HEK293T (cell line): Measurements from ENCODE around the gene FGR.

Experiments
- ARNT ChIP-seq: fragments of 450-650 bp; IDR thresholded peaks from 2 replicates; pipeline ENCODE4 v1.6.1; 2017; ENCODE audit warnings: mild to moderate bottlenecking
- BHLHE40 ChIP-seq: fragments of 450-650 bp; IDR thresholded peaks from 2 replicates; pipeline ENCODE4 v1.6.1; 2016; ENCODE audit warnings: mild to moderate bottlenecking, moderate library complexity, borderline replicate concordance
- FOXK2 ChIP-seq: fragments of 450-650 bp; IDR thresholded peaks from 2 replicates; pipeline ENCODE4 v1.6.1; 2016; ENCODE audit warnings: mild to moderate bottlenecking
- FOXM1 ChIP-seq: fragments of 450-650 bp; IDR thresholded peaks from 2 replicates; pipeline ENCODE4 v1.6.1; 2017; ENCODE audit warnings: mild to moderate bottlenecking, borderline replicate concordance
- LEF1 ChIP-seq: fragments of 450-650 bp; IDR thresholded peaks from 2 replicates; pipeline ENCODE4 v1.6.1; 2017; ENCODE audit warnings: mild to moderate bottlenecking, borderline replicate concordance
- SP1 ChIP-seq: fragments of 450-650 bp; IDR thresholded peaks from 2 replicates; pipeline ENCODE4 v1.6.1; 2017
- ZNF384 ChIP-seq: fragments of 450-650 bp; IDR thresholded peaks from 2 replicates; pipeline ENCODE4 v1.6.1; 2016

DNA sequence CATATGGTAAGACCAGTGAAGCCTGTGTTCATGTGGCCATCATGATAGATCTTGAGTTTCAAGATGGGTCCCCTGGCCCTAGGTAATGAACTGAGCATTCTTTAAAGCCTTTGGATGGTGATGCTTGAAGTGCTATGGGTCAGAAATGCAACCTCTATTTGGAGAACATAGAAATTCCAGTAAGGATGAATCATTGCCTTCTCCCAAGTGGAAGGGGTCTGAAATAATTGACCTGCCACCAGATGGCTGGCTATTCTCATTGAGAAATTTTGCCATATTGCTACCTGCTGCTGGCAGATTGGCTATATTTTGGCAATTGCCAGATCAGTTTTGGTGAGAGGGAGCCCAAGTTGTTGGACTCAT is 37.7 kb upstream of the FGR start:
- TF ChIP-seq BHLHE40, result no peak
- no peak for TF ChIP-seq FOXM1
- TF ChIP-seq SP1, result no peak
- TF ChIP-seq FOXK2, result no peak
- TF ChIP-seq ARNT, result no peak
- no peak for TF ChIP-seq ZNF384
- TF ChIP-seq LEF1, result no peak
